Neural cell (in vitro differentiated cells): ENCODE measurements around the gene DPP3. TPM values are rescaled to one million over a fixed set of nuclear protein-coding genes. Genes with fewer than 3 reads are reported as not detected.

Source experiments
- H2AFZ ChIP-seq: fragments of 200-600, 300-800 bp; sonication (generic), shearing (Covaris generic); 2 replicates; pipeline ENCODE4 v1.6.0; 2014; ENCODE audit warnings: low read depth, mild to moderate bottlenecking, antibody characterized with exemption, low read length, moderate library complexity
- H3F3A ChIP-seq: fragments of 200-600 bp; shearing (Covaris generic); 2 replicates; pipeline ENCODE4 v1.6.1; 2016; ENCODE audit warnings: mild to moderate bottlenecking, moderate library complexity, mixed read lengths, antibody characterized with exemption, low read length; ENCODE audit not compliant: insufficient read depth, poor library complexity, severe bottlenecking
- H3K27ac ChIP-seq: fragments of 200-600, 300-800 bp; sonication (generic), shearing (Covaris generic); 2 replicates; pipeline ENCODE4 v1.5.1; 2014; ENCODE audit warnings: mild to moderate bottlenecking, low read length, moderate library complexity
- H3K27me3 ChIP-seq: fragments of 300-800, 200-600 bp; sonication (generic), shearing (Covaris generic); 2 replicates; pipeline ENCODE4 v1.6.0; 2014; ENCODE audit warnings: mild to moderate bottlenecking, low read depth, low read length, moderate library complexity; ENCODE audit not compliant: insufficient read depth
- H3K36me3 ChIP-seq: fragments of 300-800, 200-600 bp; sonication (generic), shearing (Covaris generic); 2 replicates; pipeline ENCODE4 v1.5.1; 2014; ENCODE audit warnings: mild to moderate bottlenecking, antibody characterized with exemption, low read length, moderate library complexity; ENCODE audit not compliant: insufficient read depth
- H3K4me2 ChIP-seq: fragments of 300-800, 200-600 bp; sonication (generic), shearing (Covaris generic); 2 replicates; pipeline ENCODE4 v1.6.0; 2014; ENCODE audit warnings: mild to moderate bottlenecking, low read length
- H3K4me3 ChIP-seq: fragments of 300-800, 200-600 bp; sonication (generic), shearing (Covaris generic); 2 replicates; pipeline ENCODE4 v1.5.1; 2014; ENCODE audit warnings: mild to moderate bottlenecking, low read length, moderate library complexity
- H3K79me2 ChIP-seq: fragments of 200-600 bp; shearing (Covaris generic); replicated peaks from 2 replicates; pipeline ENCODE4 v1.6.0; 2014; ENCODE audit warnings: mild to moderate bottlenecking, low read length, moderate library complexity; ENCODE audit not compliant: insufficient read depth
- H3K9ac ChIP-seq: fragments of 300-800, 200-600 bp; sonication (generic), shearing (Covaris generic); 2 replicates; pipeline ENCODE4 v1.6.1; 2016; ENCODE audit warnings: mild to moderate bottlenecking, low read length, mixed read lengths
- H3K9me2 ChIP-seq: fragments of 200-600 bp; shearing (Covaris generic); 2 replicates; pipeline ENCODE4 v1.6.1; 2016; ENCODE audit warnings: mild to moderate bottlenecking, low read length, mixed read lengths; ENCODE audit not compliant: insufficient read depth
- H3K9me3 ChIP-seq: fragments of 200-600, 300-800 bp; sonication (generic), shearing (Covaris generic); 2 replicates; pipeline ENCODE4 v1.6.1; 2016; ENCODE audit warnings: mild to moderate bottlenecking, mixed run types, low read length, moderate library complexity, mixed read lengths
- H4K20me1 ChIP-seq: fragments of 200-600 bp; shearing (Covaris generic); 2 replicates; pipeline ENCODE4 v1.6.1; 2016; ENCODE audit warnings: mild to moderate bottlenecking, mixed run types; ENCODE audit not compliant: insufficient read depth
- EP300 ChIP-seq: fragments of 450-650 bp; conservative IDR thresholded peaks from 2 replicates; pipeline ENCODE4 v1.6.1; 2014; ENCODE audit warnings: antibody characterized with exemption, mild to moderate bottlenecking, moderate library complexity; ENCODE audit not compliant: poor library complexity, severe bottlenecking
- EZH2 ChIP-seq: fragments of 200-600, 300-800 bp; shearing (Covaris generic), sonication (generic); IDR thresholded peaks from 2 replicates; pipeline ENCODE4 v1.6.1; 2014; ENCODE audit warnings: antibody characterized with exemption, low read length, borderline replicate concordance, mild to moderate bottlenecking; ENCODE audit not compliant: insufficient read depth, poor library complexity, severe bottlenecking
- MXI1 ChIP-seq: fragments of 450-650 bp; conservative IDR thresholded peaks from 2 replicates; pipeline ENCODE4 v1.6.1; 2014; ENCODE audit warnings: antibody characterized with exemption, mild to moderate bottlenecking; ENCODE audit not compliant: poor library complexity, severe bottlenecking
- POLR2AphosphoS5 ChIP-seq: IDR thresholded peaks from 2 replicates; pipeline ENCODE4 v1.6.1; 2012
- RAD21 ChIP-seq: fragments of 450-650 bp; conservative IDR thresholded peaks from 2 replicates; pipeline ENCODE4 v1.6.1; 2014; ENCODE audit warnings: antibody characterized with exemption, mild to moderate bottlenecking, moderate library complexity
- SMC3 ChIP-seq: fragments of 450-650 bp; conservative IDR thresholded peaks from 2 replicates; pipeline ENCODE4 v1.6.1; 2014; ENCODE audit warnings: antibody characterized with exemption, mild to moderate bottlenecking, moderate library complexity; ENCODE audit not compliant: poor library complexity
- TAF1 ChIP-seq: IDR thresholded peaks from 2 replicates; pipeline ENCODE4 v1.6.1; 2012; ENCODE audit warnings: low read depth
- polyA plus RNA-seq: library from polyadenylated mRNA; depleted of rRNA; stranded (reverse); fragments of >200 nt; gene quantifications from 2 replicates; pipeline ENCODE4 v1.2.3, GENCODE V29; 2014
- TF ChIP-seq, protein P1 (sequence below): fragments of 450-650 bp; IDR thresholded peaks from 2 replicates; pipeline ENCODE4 v1.5.1; 2014; ENCODE audit warnings: antibody characterized with exemption, mild to moderate bottlenecking, moderate library complexity; ENCODE audit not compliant: poor library complexity, severe bottlenecking
- TF ChIP-seq, protein P2 (sequence below): IDR thresholded peaks from 2 replicates; pipeline ENCODE4 v1.6.1; 2012; ENCODE audit warnings: borderline replicate concordance

DPP3 gene
- polyA plus RNA-seq, 1 donor from 2014 or later = 71.7 TPM

DNA sequence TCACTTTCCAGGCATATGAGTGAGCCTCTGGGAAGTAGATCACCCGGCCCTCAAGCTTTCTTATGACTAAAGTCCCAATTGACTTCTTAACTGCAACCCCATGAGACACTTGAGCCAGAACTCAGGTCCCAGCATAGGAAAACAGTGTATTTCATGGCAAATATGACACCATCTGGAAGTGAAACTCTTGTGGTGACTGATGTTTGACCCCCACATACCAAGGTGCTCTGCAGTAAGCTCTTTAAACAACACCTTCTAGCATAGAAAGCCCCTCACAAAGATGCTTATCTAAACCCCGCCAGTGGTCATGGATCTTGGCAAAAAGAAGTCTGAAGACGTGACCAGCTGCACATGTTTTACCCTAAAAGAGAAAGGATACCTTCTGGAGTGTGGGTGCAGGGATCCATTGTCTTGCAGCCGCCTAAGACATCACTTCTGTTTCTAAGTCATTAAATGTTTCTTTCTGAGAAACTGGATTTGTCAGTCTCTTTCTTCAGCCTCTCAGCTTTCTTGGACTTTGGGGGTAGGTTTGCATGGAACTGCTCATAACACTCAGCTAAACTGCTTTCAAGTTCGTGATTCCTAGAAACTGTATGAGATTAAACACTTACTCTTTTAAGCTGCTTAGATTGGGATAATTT lies 21.0 kb upstream of the DPP3 start:
- H2AFZ ChIP-seq = no peak overlapping the region
- no peaks in the 10 kb centered on the region for H4K20me1 ChIP-seq
- H3K27me3 ChIP-seq = no peaks in the 10 kb centered on the region
- H3K36me3 ChIP-seq = no peaks in the 10 kb centered on the region
- H3K9ac ChIP-seq = no peak overlapping the region
- H3K9me2 ChIP-seq = no peaks in the 10 kb centered on the region
- TF ChIP-seq MXI1 = no peak
- TF ChIP-seq TAF1 = no peak
- no peak for TF ChIP-seq POLR2AphosphoS5
- TF ChIP-seq, protein P1, sequence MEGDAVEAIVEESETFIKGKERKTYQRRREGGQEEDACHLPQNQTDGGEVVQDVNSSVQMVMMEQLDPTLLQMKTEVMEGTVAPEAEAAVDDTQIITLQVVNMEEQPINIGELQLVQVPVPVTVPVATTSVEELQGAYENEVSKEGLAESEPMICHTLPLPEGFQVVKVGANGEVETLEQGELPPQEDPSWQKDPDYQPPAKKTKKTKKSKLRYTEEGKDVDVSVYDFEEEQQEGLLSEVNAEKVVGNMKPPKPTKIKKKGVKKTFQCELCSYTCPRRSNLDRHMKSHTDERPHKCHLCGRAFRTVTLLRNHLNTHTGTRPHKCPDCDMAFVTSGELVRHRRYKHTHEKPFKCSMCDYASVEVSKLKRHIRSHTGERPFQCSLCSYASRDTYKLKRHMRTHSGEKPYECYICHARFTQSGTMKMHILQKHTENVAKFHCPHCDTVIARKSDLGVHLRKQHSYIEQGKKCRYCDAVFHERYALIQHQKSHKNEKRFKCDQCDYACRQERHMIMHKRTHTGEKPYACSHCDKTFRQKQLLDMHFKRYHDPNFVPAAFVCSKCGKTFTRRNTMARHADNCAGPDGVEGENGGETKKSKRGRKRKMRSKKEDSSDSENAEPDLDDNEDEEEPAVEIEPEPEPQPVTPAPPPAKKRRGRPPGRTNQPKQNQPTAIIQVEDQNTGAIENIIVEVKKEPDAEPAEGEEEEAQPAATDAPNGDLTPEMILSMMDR = no peak
- TF ChIP-seq, protein P2, sequence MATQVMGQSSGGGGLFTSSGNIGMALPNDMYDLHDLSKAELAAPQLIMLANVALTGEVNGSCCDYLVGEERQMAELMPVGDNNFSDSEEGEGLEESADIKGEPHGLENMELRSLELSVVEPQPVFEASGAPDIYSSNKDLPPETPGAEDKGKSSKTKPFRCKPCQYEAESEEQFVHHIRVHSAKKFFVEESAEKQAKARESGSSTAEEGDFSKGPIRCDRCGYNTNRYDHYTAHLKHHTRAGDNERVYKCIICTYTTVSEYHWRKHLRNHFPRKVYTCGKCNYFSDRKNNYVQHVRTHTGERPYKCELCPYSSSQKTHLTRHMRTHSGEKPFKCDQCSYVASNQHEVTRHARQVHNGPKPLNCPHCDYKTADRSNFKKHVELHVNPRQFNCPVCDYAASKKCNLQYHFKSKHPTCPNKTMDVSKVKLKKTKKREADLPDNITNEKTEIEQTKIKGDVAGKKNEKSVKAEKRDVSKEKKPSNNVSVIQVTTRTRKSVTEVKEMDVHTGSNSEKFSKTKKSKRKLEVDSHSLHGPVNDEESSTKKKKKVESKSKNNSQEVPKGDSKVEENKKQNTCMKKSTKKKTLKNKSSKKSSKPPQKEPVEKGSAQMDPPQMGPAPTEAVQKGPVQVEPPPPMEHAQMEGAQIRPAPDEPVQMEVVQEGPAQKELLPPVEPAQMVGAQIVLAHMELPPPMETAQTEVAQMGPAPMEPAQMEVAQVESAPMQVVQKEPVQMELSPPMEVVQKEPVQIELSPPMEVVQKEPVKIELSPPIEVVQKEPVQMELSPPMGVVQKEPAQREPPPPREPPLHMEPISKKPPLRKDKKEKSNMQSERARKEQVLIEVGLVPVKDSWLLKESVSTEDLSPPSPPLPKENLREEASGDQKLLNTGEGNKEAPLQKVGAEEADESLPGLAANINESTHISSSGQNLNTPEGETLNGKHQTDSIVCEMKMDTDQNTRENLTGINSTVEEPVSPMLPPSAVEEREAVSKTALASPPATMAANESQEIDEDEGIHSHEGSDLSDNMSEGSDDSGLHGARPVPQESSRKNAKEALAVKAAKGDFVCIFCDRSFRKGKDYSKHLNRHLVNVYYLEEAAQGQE = no peak
- no peak for TF ChIP-seq EZH2
- no peak for TF ChIP-seq SMC3
- no peak for TF ChIP-seq RAD21
- TF ChIP-seq EP300 = no peak
- no peak overlapping the region for H3K27ac ChIP-seq
- H3K79me2 ChIP-seq = no peaks in the 10 kb centered on the region
- H3K9me3 ChIP-seq = no peaks in the 10 kb centered on the region
- no peak overlapping the region for H3K4me3 ChIP-seq
- no peak overlapping the region for H3K4me2 ChIP-seq
- no peaks in the 10 kb centered on the region for H3F3A ChIP-seq

GRCh38 chr11:66462010-66462409 lies 18.2 kb upstream of the DPP3 start:
- H3F3A ChIP-seq = no peaks in the 10 kb centered on the region
- no peak overlapping the region for H3K4me3 ChIP-seq
- no peaks in the 10 kb centered on the region for H3K27me3 ChIP-seq
- no peaks in the 10 kb centered on the region for H3K9me3 ChIP-seq
- no peaks in the 10 kb centered on the region for H3K79me2 ChIP-seq
- H3K9me2 ChIP-seq = no peaks in the 10 kb centered on the region
- no peak overlapping the region for H3K9ac ChIP-seq
- no peaks in the 10 kb centered on the region for H4K20me1 ChIP-seq
- H2AFZ ChIP-seq = no peak overlapping the region
- H3K4me2 ChIP-seq = no peak overlapping the region
- H3K27ac ChIP-seq = no peak overlapping the region
- TF ChIP-seq SMC3 (no peak), TAF1 (no peak), EZH2 (no peak), MXI1 (no peak), POLR2AphosphoS5 (no peak), RAD21 (no peak), EP300 (no peak)
- TF ChIP-seq, protein P1 = no peak
- TF ChIP-seq, protein P2 = no peak
- no peaks in the 10 kb centered on the region for H3K36me3 ChIP-seq
